Sigmoid colon (tissue), 7 donors: ENCODE results near the gene SIPA1. TPM values are rescaled to one million over a fixed set of nuclear protein-coding genes. Genes with fewer than 3 reads are reported as not detected.

ENCODE experiments used
- DNase-seq: peaks from one replicate; pipeline ENCODE4 v3.0.0-alpha.2; 2019
- H3K27ac ChIP-seq, 4 donors: fragments of 200-600 bp; sonication (generic); one replicate each; pipeline ENCODE4 v1.5.1; 2016 to 2019; ENCODE audit warnings: mild to moderate bottlenecking in 1 of 4
- H3K27me3 ChIP-seq, 3 donors: fragments of 200-600 bp; sonication (generic); one replicate each; pipeline ENCODE4 v1.5.1; 2019; ENCODE audit warnings: mild to moderate bottlenecking in 1 of 3
- H3K36me3 ChIP-seq, 4 donors: fragments of 200-600 bp; sonication (generic); one replicate each; pipeline ENCODE4 v1.5.1; 2016 to 2019
- H3K4me1 ChIP-seq, 4 donors: fragments of 200-600 bp; sonication (generic); one replicate each; pipeline ENCODE4 v1.5.1; 2017 to 2019
- H3K4me3 ChIP-seq, 4 donors: fragments of 200-600 bp; sonication (generic); one replicate each; pipeline ENCODE4 v1.5.1; 2017 to 2019; ENCODE audit warnings: mild to moderate bottlenecking in 2 of 4, moderate library complexity in 1 of 4
- H3K9me3 ChIP-seq, 4 donors: fragments of 200-600 bp in 3 of 4; sonication (generic) in 3 of 4; one replicate each; pipeline versions ENCODE4 v1.5.1 to v1.6.1; 2013 to 2019
- EP300 ChIP-seq, 4 donors: sonication (generic); formaldehyde crosslinking; IDR thresholded peaks; one replicate each; pipeline ENCODE4 v1.6.1; 2017; ENCODE audit warnings: antibody characterized with exemption in 4 of 4
- POLR2A ChIP-seq, 2 donors: fragments of 450-650 bp; IDR thresholded peaks; one replicate each; pipeline ENCODE4 v1.6.1; 2016; ENCODE audit warnings: antibody characterized with exemption in 2 of 2, mild to moderate bottlenecking in 2 of 2, moderate library complexity in 2 of 2
- POLR2AphosphoS5 ChIP-seq, 4 donors: sonication (generic); formaldehyde crosslinking; IDR thresholded peaks; one replicate each; pipeline ENCODE4 v1.6.1; 2017; ENCODE audit warnings: antibody characterized with exemption in 4 of 4
- WGBS, 2 donors: extraction: QIAGEN DNeasy Blood & Tissue Kit; methylation state at CpG; one replicate each; pipeline ENCODE4 v1.1.7; 2013; 5-methylcytosine and 5-hydroxymethylcytosine counted together
- intact Hi-C: fragments of 100-400 bp; cut with DNase I; formaldehyde crosslinking; loops from one replicate; pipeline ENCODE4 v1.15.1; 2023
- polyA plus RNA-seq, 3 donors: library from polyadenylated mRNA; stranded (reverse); fragments of 200-250 nt; gene quantifications; one replicate each; pipeline ENCODE4 v1.2.3, GENCODE V29; 2013
- total RNA-seq, 4 donors: library from RNA; depleted of rRNA; stranded (reverse); fragments of >200 nt; gene quantifications; one replicate each; pipeline ENCODE4 v1.1.0, GENCODE V29; 2016
- TF ChIP-seq, protein P1 (sequence below), 4 experiments: fragments of 450-650 bp in 3 of 4; fragments of 200-600 bp in 1 of 4; IDR thresholded peaks; one replicate each; pipeline ENCODE4 v1.5.1; 2016 to 2019; ENCODE audit warnings: antibody characterized with exemption in 4 of 4, mild to moderate bottlenecking in 3 of 4, moderate library complexity in 2 of 4
- donor health status: healthy with polysubstance abuse.
- donor health status: Bipolar disorder and iron deficiency.
- donor health status: healthy.

SIPA1 gene
- total and polyA plus RNA-seq, 7 donors, result 19.9 to 53.6 (median 30.7) TPM

DNA sequence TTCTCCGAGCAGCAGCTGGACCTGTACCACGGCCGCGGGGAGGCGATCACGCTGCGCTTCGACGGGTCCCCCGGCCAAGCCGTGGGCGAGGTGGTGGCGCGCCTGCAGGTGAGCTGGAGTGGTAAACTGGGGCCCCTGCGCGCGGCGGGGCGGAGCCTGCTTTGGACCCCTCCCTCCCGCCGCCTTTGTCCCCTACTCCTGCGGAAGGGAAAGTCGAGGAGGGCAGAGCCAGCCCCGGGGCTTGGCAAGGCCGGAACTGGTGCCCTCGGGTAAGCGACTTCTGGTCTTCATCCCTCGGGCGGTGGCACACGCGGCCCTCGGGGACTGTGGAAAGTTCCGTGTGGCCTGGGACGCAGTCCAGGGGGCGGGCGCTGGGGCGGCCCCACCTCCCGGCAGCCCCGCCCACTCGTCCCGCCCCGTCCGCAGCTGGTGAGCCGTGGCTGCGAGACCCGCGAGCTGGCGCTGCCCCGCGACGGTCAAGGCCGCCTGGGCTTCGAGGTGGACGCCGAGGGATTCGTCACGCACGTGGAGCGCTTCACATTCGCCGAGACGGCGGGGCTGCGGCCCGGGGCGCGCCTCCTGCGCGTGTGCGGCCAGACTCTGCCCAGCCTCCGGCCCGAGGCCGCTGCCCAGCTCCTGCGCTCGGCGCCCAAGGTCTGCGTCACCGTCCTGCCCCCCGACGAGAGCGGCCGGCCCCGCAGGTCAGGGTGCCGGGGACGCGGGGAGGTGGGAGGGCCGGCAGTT lies 9.2 kb downstream of the SIPA1 start:
- peak overlapping the region; percentile 20 to 54 (median 32) for H3K27ac ChIP-seq
- H3K27me3 ChIP-seq, result no peaks in the 10 kb centered on the region
- TF ChIP-seq, protein P1, sequence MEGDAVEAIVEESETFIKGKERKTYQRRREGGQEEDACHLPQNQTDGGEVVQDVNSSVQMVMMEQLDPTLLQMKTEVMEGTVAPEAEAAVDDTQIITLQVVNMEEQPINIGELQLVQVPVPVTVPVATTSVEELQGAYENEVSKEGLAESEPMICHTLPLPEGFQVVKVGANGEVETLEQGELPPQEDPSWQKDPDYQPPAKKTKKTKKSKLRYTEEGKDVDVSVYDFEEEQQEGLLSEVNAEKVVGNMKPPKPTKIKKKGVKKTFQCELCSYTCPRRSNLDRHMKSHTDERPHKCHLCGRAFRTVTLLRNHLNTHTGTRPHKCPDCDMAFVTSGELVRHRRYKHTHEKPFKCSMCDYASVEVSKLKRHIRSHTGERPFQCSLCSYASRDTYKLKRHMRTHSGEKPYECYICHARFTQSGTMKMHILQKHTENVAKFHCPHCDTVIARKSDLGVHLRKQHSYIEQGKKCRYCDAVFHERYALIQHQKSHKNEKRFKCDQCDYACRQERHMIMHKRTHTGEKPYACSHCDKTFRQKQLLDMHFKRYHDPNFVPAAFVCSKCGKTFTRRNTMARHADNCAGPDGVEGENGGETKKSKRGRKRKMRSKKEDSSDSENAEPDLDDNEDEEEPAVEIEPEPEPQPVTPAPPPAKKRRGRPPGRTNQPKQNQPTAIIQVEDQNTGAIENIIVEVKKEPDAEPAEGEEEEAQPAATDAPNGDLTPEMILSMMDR (IDR thresholded peaks at IDR 0.05), result no peak
- TF ChIP-seq EP300 (IDR thresholded peaks at IDR 0.05) (no peak), POLR2AphosphoS5 (IDR thresholded peaks at IDR 0.05) (no peak), POLR2A (IDR thresholded peaks at IDR 0.05) (no peak)
- H3K4me1 ChIP-seq, result peaks cover 0 to 32% (median 24%) of the 10 kb centered on the region in 4 donors
- peak overlapping the region in 3 of 4 donors; percentile 29 to 44 (median 37) for H3K4me3 ChIP-seq
- DNase-seq, result no peak
- intact Hi-C loops, result no loop called here
- 22 to 64% methylated on average over 87 of the region's 87 CpGs for WGBS, 2 donors
- H3K9me3 ChIP-seq, result no peaks in the 10 kb centered on the region
- peaks cover 0 to 58% (median 10%) of the 10 kb centered on the region in 4 donors for H3K36me3 ChIP-seq

DNA sequence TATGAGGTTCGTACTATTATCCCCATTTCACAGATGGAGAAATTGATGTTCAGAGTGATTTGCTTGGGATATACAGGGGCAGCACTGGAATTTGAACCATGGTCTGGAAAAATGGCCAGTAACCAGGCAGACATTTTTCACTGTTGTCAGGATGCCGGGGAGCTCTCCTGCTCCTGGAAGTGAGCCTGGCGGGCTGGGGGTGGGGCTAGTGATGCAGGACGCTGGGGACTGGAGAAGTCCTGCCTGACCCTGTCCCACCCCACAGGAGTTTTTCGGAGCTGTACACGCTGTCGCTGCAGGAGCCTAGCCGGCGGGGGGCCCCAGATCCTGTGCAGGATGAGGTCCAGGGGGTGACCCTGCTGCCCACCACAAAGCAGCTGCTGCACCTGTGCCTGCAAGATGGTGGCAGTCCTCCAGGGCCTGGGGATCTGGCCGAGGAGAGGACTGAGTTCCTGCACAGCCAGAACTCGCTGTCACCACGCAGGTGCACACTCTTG lies 11.1 kb downstream of the SIPA1 start:
- no peaks in the 10 kb centered on the region for H3K27me3 ChIP-seq
- WGBS, 2 donors, result 79 to 89% methylated on average over 12 of the region's 12 CpGs
- peaks cover 0 to 44% (median 38%) of the 10 kb centered on the region in 4 donors for H3K4me1 ChIP-seq
- TF ChIP-seq POLR2AphosphoS5 (IDR thresholded peaks at IDR 0.05) (no peak), EP300 (IDR thresholded peaks at IDR 0.05) (no peak), POLR2A (IDR thresholded peaks at IDR 0.05) (no peak)
- TF ChIP-seq, protein P1 (IDR thresholded peaks at IDR 0.05), result no peak
- DNase-seq, result no peak
- intact Hi-C loops, result no loop called here
- H3K9me3 ChIP-seq, result no peaks in the 10 kb centered on the region
- peaks cover under 1 to 48% (median 11%) of the 10 kb centered on the region in 4 donors for H3K36me3 ChIP-seq
- no peak overlapping the region for H3K27ac ChIP-seq
- H3K4me3 ChIP-seq, result no peak overlapping the region

DNA sequence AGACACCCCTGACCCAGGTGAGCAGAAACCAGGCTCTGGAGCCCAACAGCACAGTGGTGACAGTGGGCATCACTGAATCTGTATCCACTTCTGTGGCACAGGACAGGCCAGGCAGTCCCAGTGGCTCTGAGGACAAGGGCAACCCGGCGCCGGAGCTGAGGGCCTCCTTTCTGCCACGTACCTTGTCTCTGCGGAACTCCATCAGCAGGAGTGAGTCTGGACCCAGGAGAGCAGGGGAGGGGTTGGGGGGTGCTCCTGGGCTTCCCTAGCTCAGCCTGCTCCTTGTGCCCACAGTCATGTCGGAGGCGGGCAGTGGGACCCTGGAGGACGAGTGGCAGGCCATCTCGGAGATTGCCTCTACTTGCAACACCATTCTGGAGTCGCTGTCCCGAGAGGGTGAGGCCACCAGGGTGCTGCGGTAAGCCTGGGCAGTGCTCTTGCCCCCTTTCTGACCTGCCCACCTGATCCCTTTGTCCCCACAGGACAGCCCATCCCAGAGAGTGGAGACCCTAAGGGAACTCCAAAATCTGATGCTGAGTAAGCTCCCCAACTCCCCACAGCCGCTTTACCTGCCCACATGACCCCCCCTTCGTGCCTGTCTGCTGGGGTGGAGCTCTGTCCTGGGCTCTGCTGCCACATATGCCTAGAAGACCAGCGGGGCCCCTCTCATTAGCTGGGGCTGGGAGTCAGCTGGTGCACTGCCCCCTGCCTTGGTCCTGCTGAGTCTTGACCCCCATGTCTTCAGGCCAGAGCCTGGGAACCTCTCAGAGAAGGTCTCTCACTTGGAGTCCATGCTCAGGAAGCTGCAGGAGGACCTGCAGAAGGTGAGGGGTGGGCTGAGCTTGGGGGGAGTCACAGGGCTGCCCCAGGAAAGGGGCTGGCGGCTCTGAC lies 12.0 kb downstream of the SIPA1 start:
- intact Hi-C loops, result no loop called here
- TF ChIP-seq, protein P1 (IDR thresholded peaks at IDR 0.05), result no peak
- TF ChIP-seq POLR2AphosphoS5 (IDR thresholded peaks at IDR 0.05) (no peak), EP300 (IDR thresholded peaks at IDR 0.05) (no peak), POLR2A (IDR thresholded peaks at IDR 0.05) (no peak)
- H3K4me3 ChIP-seq, result no peak overlapping the region
- H3K36me3 ChIP-seq, result peaks cover 7 to 51% (median 16%) of the 10 kb centered on the region in 4 donors
- peak overlapping the region in 3 of 4 donors; percentile 90 to 96 (median 94) for H3K27ac ChIP-seq
- H3K27me3 ChIP-seq, result no peaks in the 10 kb centered on the region
- DNase-seq, result no peak
- H3K9me3 ChIP-seq, result no peaks in the 10 kb centered on the region
- H3K4me1 ChIP-seq, result peaks cover 0 to 49% (median 42%) of the 10 kb centered on the region in 4 donors
- WGBS, 2 donors, result 85 to 92% methylated on average over 16 of the region's 16 CpGs

DNA sequence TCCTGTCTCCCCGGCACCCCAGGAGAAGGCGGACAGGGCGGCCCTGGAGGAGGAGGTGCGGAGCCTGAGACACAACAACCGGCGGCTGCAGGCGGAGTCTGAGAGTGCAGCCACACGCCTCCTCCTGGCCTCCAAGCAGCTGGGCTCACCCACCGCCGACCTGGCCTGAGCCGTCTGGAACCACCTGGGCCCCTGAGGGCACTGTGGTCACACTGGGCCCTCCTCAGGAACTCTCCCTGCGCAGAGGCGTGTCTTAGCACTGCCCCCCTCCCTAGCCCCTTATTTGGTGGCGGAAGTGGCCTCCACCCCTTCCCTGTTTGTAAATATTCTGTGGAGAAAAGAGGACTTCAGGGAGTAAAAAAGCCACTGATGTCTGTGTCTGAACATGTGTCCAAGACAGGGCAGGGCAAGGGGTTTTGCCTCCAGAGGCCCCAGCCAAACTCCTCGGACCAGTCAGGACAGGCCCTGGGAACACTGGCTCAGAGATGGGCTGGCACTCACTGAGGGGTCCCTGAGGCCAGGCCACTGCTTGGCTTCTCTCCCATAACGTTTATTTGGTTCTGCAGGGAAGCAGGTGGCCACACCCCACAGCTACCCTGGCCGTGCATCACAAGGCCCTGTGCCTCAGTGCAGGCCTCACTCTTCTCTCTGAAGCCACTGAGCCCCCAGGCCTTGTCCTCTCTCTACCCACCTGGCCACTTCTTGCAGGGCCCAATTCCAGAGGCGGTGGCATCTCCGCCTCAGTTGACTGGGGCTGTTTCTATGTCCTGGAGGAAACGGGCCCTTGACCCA lies 12.8 kb downstream of the SIPA1 start:
- H3K4me1 ChIP-seq, result peaks cover 0 to 49% (median 42%) of the 10 kb centered on the region in 4 donors
- WGBS, 2 donors, result 73 to 77% methylated on average over 20 of the region's 20 CpGs
- no peaks in the 10 kb centered on the region for H3K27me3 ChIP-seq
- peak overlapping the region; percentile 90 to 98 (median 95) for H3K27ac ChIP-seq
- intact Hi-C loops, result no loop called here
- no peak for DNase-seq
- no peak overlapping the region for H3K4me3 ChIP-seq
- TF ChIP-seq, protein P1 (IDR thresholded peaks at IDR 0.05), result no peak
- no peak for TF ChIP-seq POLR2A (IDR thresholded peaks at IDR 0.05)
- no peak for TF ChIP-seq POLR2AphosphoS5 (IDR thresholded peaks at IDR 0.05)
- TF ChIP-seq EP300 (IDR thresholded peaks at IDR 0.05), result no peak
- no peaks in the 10 kb centered on the region for H3K9me3 ChIP-seq
- peaks cover 15 to 53% (median 24%) of the 10 kb centered on the region in 4 donors for H3K36me3 ChIP-seq
